ENCODE measurements around the gene HK3.
A peak's percentile ranks its signal among the peaks of the same experiment; 100 is the strongest.
"Not testable (repeated sequence)": the region's sequence is repeated elsewhere in the genome, so short reads cannot be mapped to it uniquely, and the experiment has no call there.

HK3 gene

GRCh38 chr5:176873541-176874172 is 25.5 kb downstream of the HK3 start:
- TF ChIP-seq, protein P1, sequence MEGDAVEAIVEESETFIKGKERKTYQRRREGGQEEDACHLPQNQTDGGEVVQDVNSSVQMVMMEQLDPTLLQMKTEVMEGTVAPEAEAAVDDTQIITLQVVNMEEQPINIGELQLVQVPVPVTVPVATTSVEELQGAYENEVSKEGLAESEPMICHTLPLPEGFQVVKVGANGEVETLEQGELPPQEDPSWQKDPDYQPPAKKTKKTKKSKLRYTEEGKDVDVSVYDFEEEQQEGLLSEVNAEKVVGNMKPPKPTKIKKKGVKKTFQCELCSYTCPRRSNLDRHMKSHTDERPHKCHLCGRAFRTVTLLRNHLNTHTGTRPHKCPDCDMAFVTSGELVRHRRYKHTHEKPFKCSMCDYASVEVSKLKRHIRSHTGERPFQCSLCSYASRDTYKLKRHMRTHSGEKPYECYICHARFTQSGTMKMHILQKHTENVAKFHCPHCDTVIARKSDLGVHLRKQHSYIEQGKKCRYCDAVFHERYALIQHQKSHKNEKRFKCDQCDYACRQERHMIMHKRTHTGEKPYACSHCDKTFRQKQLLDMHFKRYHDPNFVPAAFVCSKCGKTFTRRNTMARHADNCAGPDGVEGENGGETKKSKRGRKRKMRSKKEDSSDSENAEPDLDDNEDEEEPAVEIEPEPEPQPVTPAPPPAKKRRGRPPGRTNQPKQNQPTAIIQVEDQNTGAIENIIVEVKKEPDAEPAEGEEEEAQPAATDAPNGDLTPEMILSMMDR (IDR thresholded peaks at IDR 0.05; ENCODE audit: low read depth, low read length): no peak
- no peak for DNase-seq (ENCODE audit: extremely low read depth, low read depth)

DNA sequence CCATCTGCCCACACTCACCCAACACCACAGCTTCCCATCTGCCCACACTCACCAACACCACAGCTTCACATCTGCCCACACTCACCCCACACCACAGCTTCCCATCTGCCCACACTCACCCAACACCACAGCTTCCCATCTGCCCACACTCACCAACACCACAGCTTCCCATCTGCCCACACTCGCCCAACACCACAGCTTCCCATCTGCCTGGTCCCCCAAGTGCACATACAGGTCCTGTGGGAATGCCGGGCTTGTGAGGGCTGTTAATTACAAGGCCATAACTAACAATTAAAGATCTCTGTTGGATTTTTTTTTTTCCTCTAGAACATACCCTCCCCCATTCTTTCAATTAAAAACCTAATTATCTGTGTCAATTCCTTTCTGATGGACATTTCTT is 26.1 kb downstream of the HK3 start:
- not testable (repeated sequence) for DNase-seq (ENCODE audit: extremely low read depth, low read depth)

- not testable (repeated sequence) for DNase-seq (ENCODE audit: extremely low read depth, low read depth)
Observed at GRCh38 chr5:176872586-176872985, 26.6 kb downstream of the HK3 start.

DNA sequence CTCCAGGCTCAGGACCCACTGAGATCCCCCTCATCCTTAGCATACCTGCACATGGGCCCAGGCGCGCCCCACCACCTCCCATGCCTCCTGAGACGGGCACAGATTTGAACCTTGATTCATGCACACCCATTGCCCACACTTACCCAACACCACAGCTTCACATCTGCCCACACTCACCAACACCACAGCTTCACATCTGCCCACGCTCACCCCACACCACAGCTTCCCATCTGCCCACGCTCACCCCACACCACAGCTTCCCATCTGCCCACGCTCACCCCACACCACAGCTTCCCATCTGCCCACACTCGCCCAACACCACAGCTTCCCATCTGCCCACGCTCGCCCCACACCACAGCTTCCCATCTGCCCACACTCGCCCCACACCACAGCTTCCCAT is 28.5 kb downstream of the HK3 start:
- not testable (repeated sequence) for DNase-seq (ENCODE audit: extremely low read depth, low read depth)

GRCh38 chr5:176870110-176870591 is 29.0 kb downstream of the HK3 start:
- no peak for DNase-seq (ENCODE audit: extremely low read depth, low read depth)
- TF ChIP-seq, protein P1 (IDR thresholded peaks at IDR 0.05; ENCODE audit: low read depth, low read length): peak; percentile 31

GRCh38 chr5:176869501-176870109 is 29.5 kb downstream of the HK3 start:
- no peak for DNase-seq (ENCODE audit: extremely low read depth, low read depth)
- TF ChIP-seq, protein P1 (IDR thresholded peaks at IDR 0.05; ENCODE audit: low read depth, low read length): no peak

DNA sequence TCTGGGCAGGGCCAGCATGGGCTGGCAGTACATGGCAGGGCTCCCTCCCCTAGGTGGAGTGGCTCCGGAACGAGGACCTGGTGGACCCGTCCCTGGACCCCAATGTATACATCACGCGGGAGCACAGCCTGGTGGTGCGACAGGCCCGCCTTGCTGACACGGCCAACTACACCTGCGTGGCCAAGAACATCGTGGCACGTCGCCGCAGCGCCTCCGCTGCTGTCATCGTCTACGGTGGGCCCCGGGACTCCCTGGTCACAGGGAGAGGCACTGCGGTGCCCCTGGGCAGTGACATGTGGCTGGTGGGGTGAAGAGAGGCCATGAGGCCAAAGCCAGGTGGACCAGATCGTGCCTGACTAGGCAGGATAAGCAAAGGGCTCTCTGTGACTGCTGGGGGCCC is 30.4 kb downstream of the HK3 start:
- DNase-seq (ENCODE audit: extremely low read depth, low read depth): no peak
- TF ChIP-seq, protein P1 (IDR thresholded peaks at IDR 0.05; ENCODE audit: low read depth, low read length): no peak

DNA sequence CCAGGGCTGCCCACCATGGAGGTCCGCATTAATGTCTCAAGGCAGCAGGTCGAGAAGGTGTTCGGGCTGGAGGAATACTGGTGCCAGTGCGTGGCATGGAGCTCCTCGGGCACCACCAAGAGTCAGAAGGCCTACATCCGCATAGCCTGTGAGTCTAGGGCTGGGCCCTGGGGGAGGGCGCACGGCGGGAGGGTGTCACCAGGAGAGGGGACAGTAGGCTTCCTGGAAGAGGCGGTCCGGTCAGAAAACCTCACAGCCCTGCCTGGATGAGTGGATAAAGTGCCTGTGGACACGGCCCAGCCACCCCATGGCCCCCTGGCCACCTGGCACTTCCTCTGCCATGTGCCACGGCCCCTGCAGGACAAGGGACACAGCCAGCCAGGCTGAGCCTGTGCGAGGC is 31.0 kb downstream of the HK3 start:
- TF ChIP-seq, protein P1 (IDR thresholded peaks at IDR 0.05; ENCODE audit: low read depth, low read length): no peak

GRCh38 chr5:176866707-176867310 is 32.3 kb downstream of the HK3 start:
- TF ChIP-seq, protein P1 (IDR thresholded peaks at IDR 0.05; ENCODE audit: low read depth, low read length): no peak
- no peak for DNase-seq (ENCODE audit: extremely low read depth, low read depth)

More for the DNA sequence above, 31.0 kb downstream of the HK3 start:
- no peak for DNase-seq (ENCODE audit: extremely low read depth, low read depth)

Measured in AG09319 (cell line).